Epithelial cell of esophagus (primary cell): ENCODE measurements around the gene BABAM2.

Experiments
- DNase-seq: peaks from one replicate; pipeline ENCODE4 v3.0.0; 2010; ENCODE audit warnings: low read depth
- H3K4me3 ChIP-seq: 2 replicates; pipeline ENCODE4 v1.5.1; 2011; ENCODE audit warnings: mild to moderate bottlenecking, low read length, control low read depth
- CTCF ChIP-seq: IDR thresholded peaks from 2 replicates; pipeline ENCODE4 v1.5.1; 2011; ENCODE audit warnings: low read depth, mild to moderate bottlenecking, low read length, control low read depth, inconsistent platforms; ENCODE audit not compliant: insufficient read depth; ENCODE audit errors: missing control alignments

Gene BABAM2

GRCh38 chr2:28361991-28362710 is 471.6 kb downstream of the BABAM2 start:
- no peak overlapping the region for H3K4me3 ChIP-seq
- DNase-seq: no peak
- TF ChIP-seq CTCF: no peak

- no peak overlapping the region for H3K4me3 ChIP-seq
- DNase-seq: no peak
- no peak for TF ChIP-seq CTCF
Observed at GRCh38 chr2:28362991-28363521, 472.5 kb downstream of the BABAM2 start.

GRCh38 chr2:28363686-28364280 is 473.3 kb downstream of the BABAM2 start:
- no peak for TF ChIP-seq CTCF
- no peak for DNase-seq
- H3K4me3 ChIP-seq: no peak overlapping the region

- H3K4me3 ChIP-seq: no peak overlapping the region
- DNase-seq: no peak
- TF ChIP-seq CTCF: no peak
Observed at GRCh38 chr2:28364610-28365009, 474.1 kb downstream of the BABAM2 start.

GRCh38 chr2:28365158-28365557 is 474.6 kb downstream of the BABAM2 start:
- no peak overlapping the region for H3K4me3 ChIP-seq
- no peak for TF ChIP-seq CTCF

GRCh38 chr2:28366149-28366495 is 475.6 kb downstream of the BABAM2 start:
- H3K4me3 ChIP-seq: no peak overlapping the region
- no peak for TF ChIP-seq CTCF
- no peak for DNase-seq

More at GRCh38 chr2:28365158-28365557, 474.6 kb downstream of the BABAM2 start:
- no peak for DNase-seq
